ENCODE data around the gene SMARCC1. TPM values are rescaled to one million over a fixed set of nuclear protein-coding genes. Genes with fewer than 3 reads are reported as not detected.

The SMARCC1 gene
- 32.4 and 44.7 TPM in 2 replicates for total RNA-seq

GRCh38 chr3:47781685-47782445, at the start of gene SMARCC1:
TSS of gene SMARCC1 (minus strand) at chr3:47781893. CDS start at chr3:47781797, 96 bp downstream.

GRCh38 chr3:47802734-47803479, 21.2 kb upstream of the SMARCC1 start, which contains the start of gene DHX30:
TSS of gene DHX30 (plus strand) at chr3:47803138. CDS start at chr3:47810684, 7,546 bp downstream.

GRCh38 chr3:47578691-47579632, 202.7 kb downstream of the SMARCC1 start, which contains the start of gene CSPG5:
TSS of gene CSPG5 (minus strand) at chr3:47578865. CDS start at chr3:47578693, 172 bp downstream.

Other genes starting within 250 kb of the SMARCC1 start
- 0.18 and 0.30 TPM in 2 replicates for gene CSPG5, start 203.0 kb downstream of the SMARCC1 start, total RNA-seq
- gene DHX30, start 21.2 kb upstream of the SMARCC1 start, total RNA-seq = 51.7 and 79.2 TPM in 2 replicates
- 73.6 and 193 TPM in 2 replicates for gene MAP4, start 234.5 kb upstream of the SMARCC1 start, total RNA-seq